Placental epithelial cell (primary cell): ENCODE results near the gene SERPINA10. TPM values are rescaled to one million over a fixed set of nuclear protein-coding genes. Genes with fewer than 3 reads are reported as not detected.

Experiments
- total RNA-seq: library from RNA; depleted of rRNA; stranded (reverse); fragments of >200 nt; gene quantifications from 2 replicates; pipeline ENCODE4 v1.2.3, GENCODE V29; 2012

SERPINA10 gene
- not detected in 2 replicates for total RNA-seq

DNA sequence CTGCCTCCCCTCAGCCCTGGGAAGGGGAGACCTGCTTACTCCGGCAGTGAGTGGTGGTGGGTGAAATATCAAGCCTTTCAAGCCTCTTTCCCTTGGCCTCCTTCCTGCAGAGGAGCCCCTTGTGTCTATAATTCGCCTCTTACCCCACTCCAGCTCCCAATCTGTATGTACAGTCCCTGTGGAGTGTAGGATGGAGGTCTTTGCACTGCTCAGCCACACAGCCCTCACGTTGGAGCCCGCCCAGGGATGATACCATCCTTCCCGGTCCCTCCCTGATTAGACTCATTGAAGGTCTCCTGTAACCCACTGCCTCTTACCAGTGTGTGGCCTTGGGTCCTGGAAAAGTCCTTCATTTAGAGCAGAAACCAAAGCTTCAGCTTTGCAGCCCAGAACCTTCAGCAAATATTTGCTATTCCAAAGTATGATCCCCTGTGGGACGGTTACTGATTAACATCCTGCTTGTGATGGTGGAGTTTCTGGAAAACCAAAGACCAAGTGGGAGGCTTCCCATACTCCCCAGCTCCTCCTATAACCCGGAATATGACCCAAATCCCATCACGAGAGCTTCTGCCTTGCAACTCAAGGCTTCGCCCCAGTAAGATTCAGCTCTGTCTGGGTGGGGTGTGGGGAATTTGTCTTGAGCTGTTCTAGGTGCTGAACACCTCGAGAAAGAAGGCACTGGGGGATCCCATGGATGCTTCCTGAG lies at the start of gene SERPINA10:
SERPINA10 (minus strand) TSS at position 397 of the 706 bp plus-strand sequence. CDS start 2,675 bp downstream, outside the sequence.

GRCh38 chr14:94322648-94323570 lies 29.8 kb upstream of the SERPINA10 start, which contains the start of gene SERPINA6:
SERPINA6 (minus strand) TSS chr14:94323336; CDS start chr14:94314648, 8,688 bp downstream.

Other genes with a start within 250 kb of the SERPINA10 start
- 69.2 and 69.5 TPM in 2 replicates for gene DDX24, start 212.1 kb downstream of the SERPINA10 start, total RNA-seq
- gene IFI27L1, start 212.0 kb downstream of the SERPINA10 start, total RNA-seq: 8.6 and 13.0 TPM in 2 replicates
- 0.39 and 0.76 TPM in 2 replicates for gene IFI27, start 182.5 kb downstream of the SERPINA10 start, total RNA-seq
- gene IFI27L2, start 163.7 kb downstream of the SERPINA10 start, total RNA-seq: 47.2 and 53.8 TPM in 2 replicates
- under 0.01 and 0.54 TPM in 2 replicates for gene PPP4R4, start 118.9 kb downstream of the SERPINA10 start, total RNA-seq
- not detected in 2 replicates for gene SERPINA6, start 30.1 kb upstream of the SERPINA10 start, total RNA-seq
- gene SERPINA2, start 73.4 kb upstream of the SERPINA10 start, total RNA-seq: not detected in 2 replicates
- under 0.01 and 0.22 TPM in 2 replicates for gene SERPINA1, start 95.3 kb upstream of the SERPINA10 start, total RNA-seq
- not detected in 2 replicates for gene SERPINA11, start 159.5 kb upstream of the SERPINA10 start, total RNA-seq
- gene SERPINA9, start 182.9 kb upstream of the SERPINA10 start, total RNA-seq: not detected in 2 replicates
- gene SERPINA12, start 216.2 kb upstream of the SERPINA10 start, total RNA-seq: not detected in 2 replicates